HCT116 (cell line): ENCODE results near the gene CDCA3. TPM values are rescaled to one million over a fixed set of nuclear protein-coding genes. Genes with fewer than 3 reads are reported as not detected.

Source experiments
- ATAC-seq: fragments of 200-7000 bp; cut with Tn5 transposase; 2 replicates; pipeline ENCODE4 v1.9.1; 2020; ENCODE audit warnings: mild to moderate bottlenecking, moderate library complexity
- BruUV-seq: library from RNA; stranded (reverse); fragments of 400-500 nt; replicated peaks from 2 replicates; lab custom pipeline; 2021; lab: Mats Ljungman, UMichigan
- CTCF ChIA-PET: fragments of 300-600 bp; sonication (Branson Sonifier 250); formaldehyde crosslinking; loops from one replicate; lab custom pipeline; 2021; ENCODE audit warnings: antibody characterized with exemption; lab: Charles Lee
- POLR2A ChIA-PET: fragments of 300-600, 350-600 bp; sonication (Branson Sonifier 250); formaldehyde crosslinking; loops from one replicate; lab custom pipeline; 2021; ENCODE audit warnings: antibody characterized with exemption; lab: Charles Lee
- RAD21 ChIA-PET, 2 experiments: fragments of 300-600 bp; sonication (Branson Sonifier 250); formaldehyde crosslinking; loops; one replicate each; lab custom pipeline; 2023; ENCODE audit warnings: low total read pairs in 2 of 2; ENCODE audit not compliant: uncharacterized antibody in 2 of 2, unreplicated experiment in 2 of 2, low non-redundant PET in 1 of 2; lab: Charles Lee
- DNase-seq: peaks from one replicate; pipeline ENCODE4 v3.0.0-alpha.2; 2010; ENCODE audit warnings: low read depth, low spot score
- H2AFZ ChIP-seq: fragments of 200-600 bp; shearing (Covaris generic), sonication (generic); 2 replicates; pipeline ENCODE4 v1.6.1; 2017; ENCODE audit warnings: low read depth, mixed run types, mixed read lengths, antibody characterized with exemption, low read length; ENCODE audit not compliant: poor library complexity, severe bottlenecking
- H3K27ac ChIP-seq: 2 replicates; pipeline ENCODE4 v1.5.1; 2012; ENCODE audit warnings: low read depth, low read length
- H3K27me3 ChIP-seq: fragments of 200-600 bp; sonication (generic); 2 replicates; pipeline ENCODE4 v1.6.1; 2016; ENCODE audit warnings: mixed run types, low read length, mixed read lengths; ENCODE audit not compliant: insufficient read depth
- H3K36me3 ChIP-seq, 2 experiments: fragments of 200-500 bp in 1 of 2; fragments of 200-600 bp in 1 of 2; sonication (Bioruptor generic) in 1 of 2; sonication (generic) in 1 of 2; 2 replicates each; pipeline versions ENCODE4 v1.5.1 to v1.6.1; 2014 to 2016; ENCODE audit warnings: low read length in 2 of 2, inconsistent platforms in 1 of 2, mixed read lengths in 1 of 2, mixed run types in 1 of 2; ENCODE audit not compliant: insufficient read depth in 2 of 2, control insufficient read depth in 1 of 2
- H3K4me1 ChIP-seq, 2 experiments: fragments of 200-600 bp in 1 of 2; sonication (generic) in 1 of 2; 2 replicates each; pipeline versions ENCODE4 v1.5.1 to v1.6.1; 2012 to 2017; ENCODE audit warnings: low read length in 2 of 2, inconsistent platforms in 1 of 2, mild to moderate bottlenecking in 1 of 2, mixed read lengths in 1 of 2, mixed run types in 1 of 2, moderate library complexity in 1 of 2; ENCODE audit not compliant: insufficient read depth in 2 of 2, control insufficient read depth in 1 of 2
- H3K4me2 ChIP-seq: fragments of 200-600 bp; sonication (generic); 2 replicates; pipeline ENCODE4 v1.6.1; 2017; ENCODE audit warnings: mixed run types, low read length, mixed read lengths
- H3K4me3 ChIP-seq, 2 experiments: fragments of 200-600 bp in 1 of 2; sonication (generic) in 1 of 2; replicated peaks in 1 of 2; 2 replicates each; pipeline ENCODE4 v1.5.1; 2011 to 2016; ENCODE audit warnings: low read length in 2 of 2, control low read depth in 1 of 2, low read depth in 1 of 2, mild to moderate bottlenecking in 1 of 2, mixed read lengths in 1 of 2, mixed run types in 1 of 2
- H3K79me2 ChIP-seq: fragments of 200-600 bp; sonication (generic); 2 replicates; pipeline ENCODE4 v1.6.1; 2017; ENCODE audit warnings: mild to moderate bottlenecking, mixed run types, low read length, moderate library complexity, mixed read lengths; ENCODE audit not compliant: insufficient read depth
- H3K9ac ChIP-seq: fragments of 200-600 bp; sonication (generic); 2 replicates; pipeline ENCODE4 v1.6.1; 2016; ENCODE audit warnings: low read length, mixed read lengths
- H3K9me2 ChIP-seq: fragments of 200-600 bp; sonication (generic), shearing (Covaris generic); 2 replicates; pipeline ENCODE4 v1.6.1; 2017; ENCODE audit warnings: mixed run types, mild to moderate bottlenecking, moderate library complexity; ENCODE audit not compliant: insufficient read depth
- H3K9me3 ChIP-seq, 2 experiments: fragments of 200-500 bp in 1 of 2; fragments of 200-600 bp in 1 of 2; sonication (Bioruptor generic) in 1 of 2; sonication (generic) in 1 of 2; 2 replicates each; pipeline ENCODE4 v1.6.1; 2014 to 2017; ENCODE audit warnings: low read length in 2 of 2, mixed read lengths in 2 of 2, inconsistent platforms in 1 of 2, low read depth in 1 of 2, mild to moderate bottlenecking in 1 of 2, mixed run types in 1 of 2, moderate library complexity in 1 of 2; ENCODE audit not compliant: control insufficient read depth in 1 of 2, insufficient read depth in 1 of 2
- H4K20me1 ChIP-seq: fragments of 200-600 bp; sonication (generic), shearing (Covaris generic); 2 replicates; pipeline ENCODE4 v1.6.1; 2017; ENCODE audit warnings: mixed run types, mild to moderate bottlenecking, moderate library complexity; ENCODE audit not compliant: insufficient read depth
- CBX3 ChIP-seq: IDR thresholded peaks from 2 replicates; pipeline ENCODE4 v1.6.1; 2012; ENCODE audit warnings: low read depth
- CTCF ChIP-seq, 3 experiments: fragments of 200-600 bp in 1 of 3; sonication (generic) in 1 of 3; IDR thresholded peaks in 2 of 3; conservative IDR thresholded peaks in 1 of 3; 2 replicates each; pipeline ENCODE4 v1.5.1; 2012 to 2017; ENCODE audit warnings: low read depth in 2 of 3, low read length in 2 of 3, antibody characterized with exemption in 1 of 3, borderline replicate concordance in 1 of 3, control low read depth in 1 of 3, mild to moderate bottlenecking in 1 of 3, mixed read lengths in 1 of 3, mixed run types in 1 of 3, moderate library complexity in 1 of 3; ENCODE audit not compliant: insufficient read depth in 1 of 3
- EGR1 ChIP-seq: IDR thresholded peaks from 2 replicates; pipeline ENCODE4 v1.6.1; 2012; ENCODE audit warnings: low read depth
- ELF1 ChIP-seq: IDR thresholded peaks from 2 replicates; pipeline ENCODE4 v1.6.1; 2012; ENCODE audit warnings: low read depth, borderline replicate concordance
- EZH2 ChIP-seq: fragments of 200-600 bp; sonication (generic); IDR thresholded peaks from 2 replicates; pipeline ENCODE4 v1.6.1; 2017; ENCODE audit warnings: antibody characterized with exemption, mixed run types
- EZH2phosphoT487 ChIP-seq: fragments of 200-600 bp; IDR thresholded peaks from 2 replicates; pipeline ENCODE4 v1.6.1; 2018; ENCODE audit warnings: antibody characterized with exemption, borderline replicate concordance
- POLR2A ChIP-seq: IDR thresholded peaks from 2 replicates; pipeline ENCODE4 v1.7.0; 2011; ENCODE audit warnings: borderline replicate concordance; ENCODE audit not compliant: insufficient read depth, insufficient read length; ENCODE audit errors: extremely low read depth
- POLR2AphosphoS5 ChIP-seq: IDR thresholded peaks from 2 replicates; pipeline ENCODE4 v1.6.1; 2011; ENCODE audit warnings: mild to moderate bottlenecking, low read depth, low read length, moderate library complexity
- RAD21 ChIP-seq: IDR thresholded peaks from 2 replicates; pipeline ENCODE4 v1.6.1; 2012; ENCODE audit warnings: low read depth, mild to moderate bottlenecking
- REST ChIP-seq: IDR thresholded peaks from 2 replicates; pipeline ENCODE4 v1.6.1; 2012; ENCODE audit warnings: low read depth
- YY1 ChIP-seq: IDR thresholded peaks from 2 replicates; pipeline ENCODE4 v1.6.1; 2011; ENCODE audit warnings: low read length, low read depth, moderate library complexity, mild to moderate bottlenecking; ENCODE audit not compliant: insufficient replicate concordance; ENCODE audit errors: extremely low read depth
- ZNF274 ChIP-seq: fragments of 200-500 bp; sonication (Bioruptor generic); IDR thresholded peaks from 2 replicates; pipeline ENCODE4 v1.6.1; 2014; ENCODE audit warnings: mild to moderate bottlenecking, low read depth, low read length, inconsistent platforms
- intact Hi-C: fragments of 100-400 bp; cut with micrococcal nuclease; formaldehyde crosslinking; loops from 2 replicates; pipeline ENCODE4 v1.10.0; 2022
- total RNA-seq: library from RNA; stranded (reverse); gene quantifications from one replicate; pipeline ENCODE4 v1.2.1, GENCODE V29; 2021; ENCODE audit not compliant: unreplicated experiment
- TF ChIP-seq, protein P1 (sequence below): IDR thresholded peaks from 2 replicates; pipeline ENCODE4 v1.6.1; 2012

Gene CDCA3
- total RNA-seq, 1 experiment from 2014 or later, result 63.0 TPM

GRCh38 chr12:6840761-6841515, 10.1 kb downstream of the CDCA3 start, which contains the start of gene GNB3:
TSS of gene GNB3 (plus strand) at chr12:6840925. CDS start at chr12:6841288, 363 bp downstream.
- TF ChIP-seq POLR2A (no peak), EZH2 (no peak), EZH2phosphoT487 (no peak), RAD21 (no peak)
- ATAC-seq (no peak), DNase-seq (no peak)
- Histone ChIP-seq H4K20me1 (no peaks in the 10 kb centered on the region), H3K9me2 (no peaks in the 10 kb centered on the region), H2AFZ (no peak within 1 kb of the TSS), H3K79me2 (no peaks in the 10 kb centered on the region), H3K27ac (no peak within 1 kb of the TSS), H3K4me3 (no peak within 1 kb of the TSS), H3K4me2 (no peak within 1 kb of the TSS), H3K36me3 (peaks cover 10 to 15% of the 10 kb centered on the region in 2 experiments; a peak in 3 of 4 replicates), H3K4me1 (peaks cover 0 to 2% of the 10 kb centered on the region in 2 experiments; a peak in 2 of 4 replicates), H3K27me3 (no peaks in the 10 kb centered on the region), H3K9me3 (no peaks in the 10 kb centered on the region), H3K9ac (no peak within 1 kb of the TSS)
- RAD21 ChIA-PET, result no interaction called here
- no TSS peak for BruUV-seq
- CTCF ChIA-PET, result no interaction called here
- intact Hi-C loops, result no loop called here
- POLR2A ChIA-PET, result interaction anchor here (1.4 to 4.4 kb wide), 2 partner anchors 11 kb away, joined by 3 to 19 read pairs; partner anchors contain the start of genes CDCA3 and USP5

- Histone ChIP-seq H4K20me1 (no peaks in the 10 kb centered on the region), H3K36me3 (peaks cover 8 to 14% of the 10 kb centered on the region in 2 experiments; a peak in 3 of 4 replicates), H3K27me3 (no peaks in the 10 kb centered on the region), H3K79me2 (no peaks in the 10 kb centered on the region), H3K9ac (no peak overlapping the region), H3K4me3 (no peak overlapping the region), H3K4me2 (no peak overlapping the region), H3K9me2 (no peaks in the 10 kb centered on the region), H3K4me1 (peaks cover 0 to 8% of the 10 kb centered on the region in 2 experiments; a peak in 2 of 4 replicates), H2AFZ (no peak overlapping the region), H3K9me3 (no peaks in the 10 kb centered on the region), H3K27ac (no peak overlapping the region)
- ChIA-PET CTCF (no interaction called here), RAD21 (no interaction called here), POLR2A (interaction anchor here (1.4 to 4.4 kb wide), 2 partner anchors 11 kb away, joined by 3 to 19 read pairs; partner anchors contain the start of genes CDCA3 and USP5)
- DNase-seq, result no peak
- intact Hi-C loops, result no loop called here
- BruUV-seq, result no TSS peak
- no peak for ATAC-seq
- no peak for TF ChIP-seq REST
- TF ChIP-seq CBX3, result no peak
- TF ChIP-seq YY1, result no peak
- no peak for TF ChIP-seq ZNF274
- no peak for TF ChIP-seq ELF1
- TF ChIP-seq POLR2A, result no peak
- no peak for TF ChIP-seq CTCF (IDR thresholded peaks at IDR 0.05 in 2 of 3, conservative IDR thresholded peaks at IDR 0.05 in 1 of 3; ENCODE audit: borderline replicate concordance in 1 of 3, insufficient read depth in 1 of 3, low read depth in 2 of 3, low read length in 2 of 3)
- TF ChIP-seq, protein P1, sequence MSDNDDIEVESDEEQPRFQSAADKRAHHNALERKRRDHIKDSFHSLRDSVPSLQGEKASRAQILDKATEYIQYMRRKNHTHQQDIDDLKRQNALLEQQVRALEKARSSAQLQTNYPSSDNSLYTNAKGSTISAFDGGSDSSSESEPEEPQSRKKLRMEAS, result no peak
- no peak for TF ChIP-seq EGR1
- TF ChIP-seq POLR2AphosphoS5, result no peak
Observed at GRCh38 chr12:6840330-6840729, 10.8 kb downstream of the CDCA3 start.
